Loucy (cell line): ENCODE data around the gene SLC38A7.

Experiments used
- H2AFZ ChIP-seq: fragments of 200-600 bp; sonication (generic); 2 replicates; pipeline ENCODE4 v1.6.0; 2016; ENCODE audit warnings: antibody characterized with exemption, mild to moderate bottlenecking, low read length, moderate library complexity
- H3F3A ChIP-seq: fragments of 200-600 bp; 2 replicates; pipeline ENCODE4 v1.6.0; 2016; ENCODE audit warnings: antibody characterized with exemption, low read depth, mild to moderate bottlenecking
- H3K27me3 ChIP-seq: fragments of 200-600 bp; sonication (generic); 2 replicates; pipeline ENCODE4 v1.6.1; 2014; ENCODE audit warnings: low read length, mild to moderate bottlenecking; ENCODE audit not compliant: insufficient read depth, poor library complexity, severe bottlenecking
- H3K36me3 ChIP-seq: fragments of 200-600 bp; sonication (generic); 2 replicates; pipeline ENCODE4 v1.6.1; 2016; ENCODE audit warnings: low read length; ENCODE audit not compliant: insufficient read depth
- H3K4me1 ChIP-seq: fragments of 200-600 bp; sonication (generic); 2 replicates; pipeline ENCODE4 v1.5.1; 2014; ENCODE audit warnings: low read length, mild to moderate bottlenecking; ENCODE audit not compliant: insufficient read depth, poor library complexity, severe bottlenecking
- H3K4me2 ChIP-seq: fragments of 200-600 bp; sonication (generic); 2 replicates; pipeline ENCODE4 v1.6.0; 2014; ENCODE audit warnings: antibody characterized with exemption, low read length, low read depth, mild to moderate bottlenecking; ENCODE audit not compliant: poor library complexity, severe bottlenecking
- H3K4me3 ChIP-seq: fragments of 200-600 bp; sonication (generic); 2 replicates; pipeline ENCODE4 v1.5.1; 2014; ENCODE audit warnings: low read length, mild to moderate bottlenecking, mixed read lengths; ENCODE audit not compliant: poor library complexity, severe bottlenecking
- H3K79me2 ChIP-seq: fragments of 200-600 bp; sonication (generic); 2 replicates; pipeline ENCODE4 v1.6.1; 2014; ENCODE audit warnings: low read length; ENCODE audit not compliant: insufficient read depth
- H3K9ac ChIP-seq: fragments of 200-600 bp; sonication (generic); 2 replicates; pipeline ENCODE4 v1.6.0; 2014; ENCODE audit warnings: mild to moderate bottlenecking, low read depth, low read length, moderate library complexity; ENCODE audit not compliant: poor library complexity, severe bottlenecking
- H3K9me2 ChIP-seq: fragments of 200-600 bp; sonication (generic); replicated peaks from 2 replicates; pipeline ENCODE4 v1.6.1; 2016; ENCODE audit warnings: low read depth, low read length, mixed read lengths
- H3K9me3 ChIP-seq: fragments of 200-600 bp; sonication (generic); 2 replicates; pipeline ENCODE4 v1.6.1; 2014; ENCODE audit warnings: mild to moderate bottlenecking, antibody characterized with exemption, low read length, low read depth; ENCODE audit not compliant: insufficient read depth
- H4K20me1 ChIP-seq: fragments of 200-600 bp; sonication (generic); 2 replicates; pipeline ENCODE4 v1.6.0; 2014; ENCODE audit warnings: antibody characterized with exemption, low read length, mild to moderate bottlenecking; ENCODE audit not compliant: insufficient read depth, poor library complexity, severe bottlenecking
- EZH2phosphoT487 ChIP-seq: fragments of 200-600 bp; IDR thresholded peaks from 2 replicates; pipeline ENCODE4 v1.6.1; 2018; ENCODE audit warnings: antibody characterized with exemption, mild to moderate bottlenecking, moderate library complexity, borderline replicate concordance
- TF ChIP-seq, protein P1 (sequence below): fragments of 200-600 bp; sonication (generic); conservative IDR thresholded peaks from 2 replicates; pipeline ENCODE4 v1.5.1; 2014; ENCODE audit warnings: mild to moderate bottlenecking, antibody characterized with exemption, low read length

Gene SLC38A7

DNA sequence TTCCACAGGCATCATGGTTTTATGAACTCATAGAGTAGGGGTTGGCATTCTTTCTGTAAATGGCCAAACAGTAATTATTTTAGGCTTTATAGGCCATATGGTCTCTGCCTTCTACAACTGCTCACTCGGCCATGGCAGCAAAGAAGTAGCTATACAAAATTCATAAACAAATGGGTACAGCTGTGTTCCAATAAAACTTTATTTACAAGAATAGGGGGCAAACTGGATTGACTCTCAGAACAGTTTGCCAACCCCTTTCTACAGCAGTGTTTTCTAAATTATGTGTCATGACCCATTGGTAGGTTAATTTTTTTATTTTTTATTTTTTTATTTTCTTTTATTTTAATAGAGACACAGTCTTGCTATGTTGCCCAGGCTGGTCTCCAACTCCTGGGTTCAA, 29.2 kb upstream of the SLC38A7 start:
- TF ChIP-seq, protein P1, sequence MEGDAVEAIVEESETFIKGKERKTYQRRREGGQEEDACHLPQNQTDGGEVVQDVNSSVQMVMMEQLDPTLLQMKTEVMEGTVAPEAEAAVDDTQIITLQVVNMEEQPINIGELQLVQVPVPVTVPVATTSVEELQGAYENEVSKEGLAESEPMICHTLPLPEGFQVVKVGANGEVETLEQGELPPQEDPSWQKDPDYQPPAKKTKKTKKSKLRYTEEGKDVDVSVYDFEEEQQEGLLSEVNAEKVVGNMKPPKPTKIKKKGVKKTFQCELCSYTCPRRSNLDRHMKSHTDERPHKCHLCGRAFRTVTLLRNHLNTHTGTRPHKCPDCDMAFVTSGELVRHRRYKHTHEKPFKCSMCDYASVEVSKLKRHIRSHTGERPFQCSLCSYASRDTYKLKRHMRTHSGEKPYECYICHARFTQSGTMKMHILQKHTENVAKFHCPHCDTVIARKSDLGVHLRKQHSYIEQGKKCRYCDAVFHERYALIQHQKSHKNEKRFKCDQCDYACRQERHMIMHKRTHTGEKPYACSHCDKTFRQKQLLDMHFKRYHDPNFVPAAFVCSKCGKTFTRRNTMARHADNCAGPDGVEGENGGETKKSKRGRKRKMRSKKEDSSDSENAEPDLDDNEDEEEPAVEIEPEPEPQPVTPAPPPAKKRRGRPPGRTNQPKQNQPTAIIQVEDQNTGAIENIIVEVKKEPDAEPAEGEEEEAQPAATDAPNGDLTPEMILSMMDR = no peak
- TF ChIP-seq EZH2phosphoT487 = no peak
- Histone ChIP-seq H3K9ac (no peak overlapping the region), H3K79me2 (no peaks in the 10 kb centered on the region), H3K4me2 (no peak overlapping the region), H4K20me1 (no peaks in the 10 kb centered on the region), H3K4me1 (no peaks in the 10 kb centered on the region), H3K9me3 (no peaks in the 10 kb centered on the region), H2AFZ (no peak overlapping the region), H3K36me3 (peaks cover 65% of the 10 kb centered on the region), H3F3A (no peaks in the 10 kb centered on the region), H3K27me3 (no peaks in the 10 kb centered on the region), H3K4me3 (no peak overlapping the region), H3K9me2 (no peaks in the 10 kb centered on the region)

DNA sequence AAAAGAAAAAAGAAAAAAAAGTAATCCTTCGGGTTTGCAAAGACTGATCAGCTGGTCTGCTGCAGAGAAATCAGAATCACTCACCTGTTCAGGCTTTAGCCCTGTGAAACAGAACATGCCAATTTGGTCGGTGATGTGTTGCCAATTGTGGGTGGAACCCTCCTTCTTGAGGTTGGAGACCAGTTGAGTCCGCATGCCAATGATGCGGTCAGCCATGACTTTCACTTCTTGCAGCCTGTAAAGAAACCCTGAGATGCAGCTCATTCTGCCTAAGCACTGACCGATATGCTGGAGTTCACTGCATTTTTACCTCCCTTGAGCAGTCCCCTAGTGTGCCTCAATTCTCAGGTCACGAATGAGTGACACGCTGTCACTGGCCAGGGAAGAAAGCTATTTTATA, 24.8 kb upstream of the SLC38A7 start:
- Histone ChIP-seq H3K36me3 (peaks cover 49% of the 10 kb centered on the region), H3K79me2 (no peaks in the 10 kb centered on the region), H3K9ac (no peak overlapping the region), H3K4me2 (no peak overlapping the region), H3K4me1 (no peaks in the 10 kb centered on the region), H3K4me3 (no peak overlapping the region), H3K9me3 (no peaks in the 10 kb centered on the region), H3K27me3 (no peaks in the 10 kb centered on the region), H4K20me1 (no peaks in the 10 kb centered on the region), H2AFZ (no peak overlapping the region), H3K9me2 (no peaks in the 10 kb centered on the region), H3F3A (no peaks in the 10 kb centered on the region)
- no peak for TF ChIP-seq EZH2phosphoT487
- TF ChIP-seq, protein P1 = no peak

DNA sequence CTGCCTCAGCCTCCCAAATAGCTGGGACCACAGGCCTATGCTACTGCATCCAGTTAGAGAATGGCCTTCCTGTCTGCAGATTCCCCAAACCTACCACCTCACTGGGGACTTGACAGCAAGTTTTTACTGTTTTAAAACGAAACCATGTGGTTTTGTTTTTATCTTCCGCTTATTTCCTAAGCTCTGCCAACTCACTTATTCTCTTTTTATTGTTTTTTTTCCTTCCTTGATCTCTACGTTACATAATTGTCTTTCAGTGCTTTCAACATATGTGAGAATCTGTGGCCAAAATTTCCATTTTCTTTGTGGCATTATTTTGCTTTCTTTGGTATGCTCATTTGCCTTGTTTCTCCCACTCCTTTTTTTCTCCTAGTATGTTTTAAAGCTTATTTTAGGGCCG, 14.6 kb upstream of the SLC38A7 start:
- H3K9ac ChIP-seq = no peak overlapping the region
- H3K9me2 ChIP-seq = no peaks in the 10 kb centered on the region
- H4K20me1 ChIP-seq = no peaks in the 10 kb centered on the region
- no peaks in the 10 kb centered on the region for H3K79me2 ChIP-seq
- H2AFZ ChIP-seq = no peak overlapping the region
- no peaks in the 10 kb centered on the region for H3K27me3 ChIP-seq
- H3K4me3 ChIP-seq = no peak overlapping the region
- TF ChIP-seq, protein P1 = no peak
- no peak for TF ChIP-seq EZH2phosphoT487
- H3K4me2 ChIP-seq = no peak overlapping the region
- no peaks in the 10 kb centered on the region for H3K4me1 ChIP-seq
- no peaks in the 10 kb centered on the region for H3K36me3 ChIP-seq
- no peaks in the 10 kb centered on the region for H3K9me3 ChIP-seq
- no peaks in the 10 kb centered on the region for H3F3A ChIP-seq
